Naive B cell (primary cell): ENCODE results near the gene CNIH1. TPM values are rescaled to one million over a fixed set of nuclear protein-coding genes. Genes with fewer than 3 reads are reported as not detected.
"Not testable (repeated sequence)": the region's sequence is repeated elsewhere in the genome, so short reads cannot be mapped to it uniquely, and the experiment has no call there.

Experiments
- ATAC-seq, 2 donors: fragments of 150-1000 bp; cut with Tn5 transposase; 2 replicates each; pipeline ENCODE4 v1.10.0; 2021; ENCODE audit warnings: low read depth in 2 of 2, mild to moderate bottlenecking in 2 of 2, moderate library complexity in 2 of 2
- DNase-seq: peaks from one replicate; pipeline ENCODE4 v3.0.0; 2022
- H3K27ac Mint-ChIP-seq, 6 donors: one replicate each; pipeline ENCODE4 v1.8.0; 2020 to 2022; ENCODE audit warnings: mild to moderate bottlenecking in 6 of 6, mixed read lengths in 6 of 6, moderate library complexity in 5 of 6, inconsistent platforms in 2 of 6
- H3K27me3 Mint-ChIP-seq, 3 donors: one replicate each; pipeline ENCODE4 v1.8.0; 2021 to 2022; ENCODE audit warnings: mixed read lengths in 3 of 3, mild to moderate bottlenecking in 1 of 3
- H3K36me3 Mint-ChIP-seq, 2 donors: one replicate each; pipeline ENCODE4 v1.8.0; 2020 to 2022; ENCODE audit warnings: mixed read lengths in 2 of 2, inconsistent platforms in 1 of 2, mild to moderate bottlenecking in 1 of 2
- H3K4me1 Mint-ChIP-seq, 3 donors: one replicate each; pipeline ENCODE4 v1.8.0; 2020 to 2022; ENCODE audit warnings: mixed read lengths in 3 of 3, inconsistent platforms in 1 of 3, mild to moderate bottlenecking in 1 of 3, moderate library complexity in 1 of 3
- H3K4me3 Mint-ChIP-seq, 8 donors: one replicate each; pipeline ENCODE4 v1.8.0; 2020 to 2022; ENCODE audit warnings: mild to moderate bottlenecking in 8 of 8, mixed read lengths in 8 of 8, moderate library complexity in 8 of 8, inconsistent platforms in 2 of 8
- H3K9me3 Mint-ChIP-seq, 7 donors: one replicate each; pipeline ENCODE4 v1.8.0; 2020 to 2022; ENCODE audit warnings: mixed read lengths in 7 of 7, mild to moderate bottlenecking in 5 of 7, inconsistent platforms in 2 of 7, moderate library complexity in 1 of 7
- polyA plus RNA-seq, 6 donors: library from polyadenylated mRNA; unstranded; fragments of 300-500 nt; fragmentation: Illumina TruSeq; gene quantifications; one replicate each; pipeline ENCODE4 v1.2.3, GENCODE V29; 2021; ENCODE audit warnings: low read depth in 6 of 6

Gene CNIH1
- polyA plus RNA-seq, 6 donors from 2014 or later: 69.3 to 167 (median 78.3) TPM

DNA sequence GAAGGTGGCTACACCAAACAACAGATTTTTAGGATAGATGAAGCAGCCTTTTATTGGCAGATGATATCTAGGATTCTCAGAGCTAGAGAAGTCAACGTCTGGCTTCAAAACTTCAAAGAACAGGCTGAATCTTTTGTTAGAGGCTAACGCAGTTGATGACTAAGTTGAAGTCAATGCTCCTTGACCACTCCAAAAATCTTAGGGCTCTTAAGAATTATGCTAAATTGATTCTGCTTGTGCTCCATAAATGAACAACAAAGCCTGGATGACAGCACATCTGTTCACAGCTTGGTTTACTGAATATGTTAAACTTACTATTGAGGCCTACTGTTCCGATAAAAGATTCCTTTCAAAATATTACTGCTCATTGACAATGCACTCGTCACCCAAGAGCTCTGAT is 57.3 kb downstream of the CNIH1 start:
- DNase-seq (no peak), ATAC-seq (no peak)
- H3K36me3 Mint-ChIP-seq: no peaks in the 10 kb centered on the region
- H3K27ac Mint-ChIP-seq: no peak overlapping the region
- H3K4me1 Mint-ChIP-seq: peaks cover 6 to 8% (median 8%) of the 10 kb centered on the region in 3 donors
- H3K4me3 Mint-ChIP-seq: no peak overlapping the region
- H3K9me3 Mint-ChIP-seq: peaks cover 0 to 9% (median 3%) of the 10 kb centered on the region in 7 donors
- H3K27me3 Mint-ChIP-seq: peaks cover 3 to 21% (median 17%) of the 10 kb centered on the region in 3 donors

DNA sequence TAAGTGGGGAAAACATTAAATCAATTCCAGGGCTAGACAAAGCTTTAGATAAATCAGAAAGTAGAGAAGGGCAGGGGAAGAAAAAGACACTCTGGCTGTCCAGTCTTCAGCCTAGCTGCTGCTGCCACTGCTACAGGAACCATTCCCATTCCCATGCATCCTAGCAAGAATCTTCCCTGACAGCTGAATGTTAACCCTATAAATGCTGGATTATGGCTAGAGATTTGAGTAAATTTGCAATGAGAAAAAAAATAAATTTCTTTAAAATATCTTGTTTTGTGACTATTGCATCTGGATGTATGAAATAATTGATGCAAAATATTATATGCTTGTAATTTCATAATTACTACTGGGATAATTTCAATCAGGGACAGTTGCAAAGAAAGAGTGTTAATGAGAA is 59.4 kb downstream of the CNIH1 start:
- ATAC-seq (no peak), DNase-seq (no peak)
- peaks cover 0 to 9% (median 3%) of the 10 kb centered on the region in 7 donors for H3K9me3 Mint-ChIP-seq
- peaks cover 10 to 17% (median 14%) of the 10 kb centered on the region in 3 donors for H3K4me1 Mint-ChIP-seq
- peaks cover 15 to 18% (median 16%) of the 10 kb centered on the region in 3 donors for H3K27me3 Mint-ChIP-seq
- H3K4me3 Mint-ChIP-seq: no peak overlapping the region
- no peaks in the 10 kb centered on the region for H3K36me3 Mint-ChIP-seq
- H3K27ac Mint-ChIP-seq: peak overlapping the region in 1 of 6 donors; percentile 12

DNA sequence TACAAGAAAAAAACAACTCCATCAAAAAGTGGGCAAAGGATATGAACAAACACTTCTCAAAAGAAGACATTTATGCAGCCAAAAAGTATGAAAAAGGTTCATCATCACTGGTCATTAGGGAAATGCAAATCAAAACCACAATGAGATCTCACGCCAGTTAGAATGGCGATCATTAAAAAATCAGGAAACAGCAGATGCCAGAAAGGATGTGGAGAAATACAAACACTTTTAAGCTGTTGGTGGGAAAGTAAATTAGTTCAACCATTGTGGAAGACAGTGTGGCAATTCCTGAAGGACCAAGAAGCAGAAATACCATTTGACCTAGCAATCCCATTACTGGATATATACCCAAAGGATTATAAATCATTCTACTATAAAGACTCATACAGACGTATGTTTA is 60.6 kb downstream of the CNIH1 start:
- not testable (repeated sequence) for H3K9me3 Mint-ChIP-seq, H3K4me3 Mint-ChIP-seq, H3K36me3 Mint-ChIP-seq, ATAC-seq, DNase-seq
- Mint-ChIP-seq H3K4me1 (peaks cover 10 to 17% (median 14%) of the 10 kb centered on the region in 3 donors), H3K27me3 (peaks cover 14 to 25% (median 15%) of the 10 kb centered on the region in 3 donors), H3K27ac (peak overlapping the region in 2 of 6 donors; percentile 44 to 84)

DNA sequence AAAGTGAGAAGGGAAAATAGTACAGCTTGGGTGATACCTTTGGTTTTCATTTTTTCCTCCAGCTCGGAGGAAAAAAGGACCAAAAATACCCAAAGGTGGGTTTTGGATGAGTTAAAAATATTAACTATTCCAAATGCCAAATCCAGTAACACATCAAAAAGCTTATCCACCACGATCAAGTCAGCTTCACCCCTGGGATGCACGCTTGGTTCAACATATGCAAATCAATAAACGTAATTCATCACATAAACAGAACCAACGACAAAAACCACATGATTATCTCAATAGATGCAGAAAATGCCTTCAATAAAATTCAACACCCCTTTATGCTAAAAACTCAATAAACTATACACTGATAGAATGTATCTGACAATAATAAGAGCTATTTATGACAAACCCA is 62.3 kb downstream of the CNIH1 start:
- ATAC-seq (peak; percentile 56 to 69), DNase-seq (peak; percentile 43)
- Mint-ChIP-seq H3K4me1 (peaks cover 10 to 17% (median 14%) of the 10 kb centered on the region in 3 donors), H3K27ac (peak overlapping the region; percentile 17 to 91 (median 52)), H3K4me3 (peak overlapping the region in 2 of 8 donors; percentile 17 to 64), H3K27me3 (peaks cover 14 to 29% (median 15%) of the 10 kb centered on the region in 3 donors)
- H3K9me3 Mint-ChIP-seq, H3K36me3 Mint-ChIP-seq: not testable (repeated sequence)

DNA sequence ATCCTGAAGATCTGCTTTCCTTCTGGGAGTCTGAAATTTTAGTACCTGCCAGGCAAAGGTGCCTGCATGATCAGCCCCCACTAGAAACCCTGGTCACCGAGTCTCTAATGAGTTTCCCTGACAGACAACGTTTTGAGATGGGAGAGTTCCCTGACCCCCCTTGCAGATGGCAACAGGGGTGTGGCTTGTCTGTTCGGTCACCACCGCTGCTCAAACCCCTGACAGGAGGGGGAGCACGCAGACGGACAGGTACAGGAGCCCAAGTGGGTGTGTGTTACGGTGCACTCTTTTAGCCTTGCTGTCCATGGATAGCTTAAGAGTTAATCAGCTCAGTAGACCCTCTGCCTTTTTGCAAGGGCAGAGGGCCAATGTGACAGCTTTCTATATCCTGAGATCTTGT is 63.7 kb downstream of the CNIH1 start:
- no peak for ATAC-seq
- H3K36me3 Mint-ChIP-seq: no peaks in the 10 kb centered on the region
- peaks cover 10 to 17% (median 14%) of the 10 kb centered on the region in 3 donors for H3K4me1 Mint-ChIP-seq
- peaks cover 0 to 9% (median 3%) of the 10 kb centered on the region in 7 donors for H3K9me3 Mint-ChIP-seq
- H3K27me3 Mint-ChIP-seq: peaks cover 14 to 29% (median 15%) of the 10 kb centered on the region in 3 donors
- DNase-seq: no peak
- no peak overlapping the region for H3K4me3 Mint-ChIP-seq
- peak overlapping the region in 3 of 6 donors; percentile 47 to 76 (median 67) for H3K27ac Mint-ChIP-seq

DNA sequence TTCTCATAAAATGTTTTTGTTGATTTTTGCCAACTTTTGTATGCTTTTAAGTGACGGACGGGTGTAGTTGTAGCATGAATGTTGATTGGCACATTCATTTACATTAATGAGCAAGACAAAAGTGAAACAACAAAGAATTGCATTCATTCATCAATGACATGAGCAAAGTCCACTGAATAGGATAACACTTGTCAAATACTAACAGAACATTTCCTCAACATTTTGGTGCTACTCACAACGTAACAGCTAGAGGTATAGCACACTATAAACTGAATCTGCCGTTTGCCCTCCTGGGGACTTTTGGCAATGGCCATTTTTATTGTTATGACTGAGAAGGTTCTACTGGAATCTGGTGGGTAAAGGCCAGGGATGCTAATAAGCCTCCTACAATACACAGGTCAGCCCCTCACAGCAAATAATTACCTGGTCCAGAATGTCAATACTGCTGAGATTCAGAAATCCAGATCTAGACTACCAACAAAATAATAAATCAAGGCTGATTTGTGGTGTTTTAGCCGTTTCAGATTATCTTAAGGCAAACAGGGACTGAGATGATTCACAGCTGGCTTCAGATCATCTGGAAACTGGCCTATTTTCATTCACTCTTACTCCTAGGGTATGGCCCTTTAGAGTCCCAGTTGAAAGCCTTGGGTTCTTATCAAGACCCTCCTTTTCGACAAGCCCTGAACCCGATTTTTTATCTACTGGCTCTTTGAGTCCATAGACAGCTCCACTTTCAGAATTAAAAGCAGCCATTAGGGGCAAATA is 66.9 kb downstream of the CNIH1 start:
- no peaks in the 10 kb centered on the region for H3K36me3 Mint-ChIP-seq
- no peak for ATAC-seq
- no peak overlapping the region for H3K27ac Mint-ChIP-seq
- peaks cover 6 to 13% (median 12%) of the 10 kb centered on the region in 3 donors for H3K4me1 Mint-ChIP-seq
- DNase-seq: no peak
- peaks cover 0 to 2% (median 0%) of the 10 kb centered on the region in 7 donors for H3K9me3 Mint-ChIP-seq
- H3K27me3 Mint-ChIP-seq: peaks cover 11 to 29% (median 23%) of the 10 kb centered on the region in 3 donors
- H3K4me3 Mint-ChIP-seq: no peak overlapping the region

Other genes with a start within 250 kb of the CNIH1 start
- 1 to 10 TPM in 5 of 6 donors, not detected in 1; 1.1 to 2.3 (median 1.2) TPM for gene CDKN3, start 44.4 kb downstream of the CNIH1 start, polyA plus RNA-seq
- gene GMFB, start 47.6 kb upstream of the CNIH1 start, polyA plus RNA-seq: 10 to 100 TPM; 36.4 to 45.5 (median 39.7) TPM
- gene CGRRF1, start 68.5 kb upstream of the CNIH1 start, polyA plus RNA-seq: 10 to 100 TPM; 27.4 to 41.3 (median 35.3) TPM
- 1 to 10 TPM in 4 of 6 donors, under 1 TPM in 1, not detected in 1; 0.84 to 2.1 (median 1.2) TPM for gene SAMD4A, start 125.8 kb upstream of the CNIH1 start, polyA plus RNA-seq